Endothelial cell (in vitro differentiated cells): ENCODE measurements around the gene CAMKV. TPM values are rescaled to one million over a fixed set of nuclear protein-coding genes. Genes with fewer than 3 reads are reported as not detected.

Experiments
- DNase-seq: peaks from one replicate; pipeline ENCODE4 v3.0.0; 2021; ENCODE audit warnings: low spot score
- H3K27ac Mint-ChIP-seq: one replicate; pipeline ENCODE4 v1.8.0; 2021; ENCODE audit warnings: mixed read lengths, inconsistent platforms; ENCODE audit not compliant: unreplicated experiment
- H3K27me3 Mint-ChIP-seq: one replicate; pipeline ENCODE4 v1.8.0; 2021; ENCODE audit warnings: mild to moderate bottlenecking, moderate library complexity, mixed read lengths, inconsistent platforms; ENCODE audit not compliant: unreplicated experiment
- H3K36me3 Mint-ChIP-seq: one replicate; pipeline ENCODE4 v1.8.0; 2021; ENCODE audit warnings: mild to moderate bottlenecking, low read depth, mixed read lengths, inconsistent platforms; ENCODE audit not compliant: unreplicated experiment
- H3K4me1 Mint-ChIP-seq: one replicate; pipeline ENCODE4 v1.8.0; 2021; ENCODE audit warnings: mild to moderate bottlenecking, mixed read lengths, inconsistent platforms; ENCODE audit not compliant: unreplicated experiment
- H3K4me3 Mint-ChIP-seq: one replicate; pipeline ENCODE4 v1.8.0; 2021; ENCODE audit warnings: mild to moderate bottlenecking, mixed read lengths, inconsistent platforms; ENCODE audit not compliant: unreplicated experiment
- H3K9me3 Mint-ChIP-seq: one replicate; pipeline ENCODE4 v1.8.0; 2021; ENCODE audit warnings: mixed read lengths, inconsistent platforms; ENCODE audit not compliant: unreplicated experiment
- total RNA-seq: library from RNA; stranded (reverse); fragmentation: NEBNext Ultra II Directional; extraction: Animal tissue kit (Norgen Biotek cat#: 25700); gene quantifications from one replicate; pipeline ENCODE4 v1.2.1, GENCODE V29; 2021; ENCODE audit not compliant: unreplicated experiment
- TF ChIP-seq, protein P1 (sequence below): fragments of 200-600 bp; sonication (generic); IDR thresholded peaks from one replicate; pipeline ENCODE4 v1.5.0; 2021; ENCODE audit warnings: antibody characterized with exemption; ENCODE audit not compliant: unreplicated experiment

The CAMKV gene
- total RNA-seq, 1 donor from 2014 or later = 0.67 TPM

DNA sequence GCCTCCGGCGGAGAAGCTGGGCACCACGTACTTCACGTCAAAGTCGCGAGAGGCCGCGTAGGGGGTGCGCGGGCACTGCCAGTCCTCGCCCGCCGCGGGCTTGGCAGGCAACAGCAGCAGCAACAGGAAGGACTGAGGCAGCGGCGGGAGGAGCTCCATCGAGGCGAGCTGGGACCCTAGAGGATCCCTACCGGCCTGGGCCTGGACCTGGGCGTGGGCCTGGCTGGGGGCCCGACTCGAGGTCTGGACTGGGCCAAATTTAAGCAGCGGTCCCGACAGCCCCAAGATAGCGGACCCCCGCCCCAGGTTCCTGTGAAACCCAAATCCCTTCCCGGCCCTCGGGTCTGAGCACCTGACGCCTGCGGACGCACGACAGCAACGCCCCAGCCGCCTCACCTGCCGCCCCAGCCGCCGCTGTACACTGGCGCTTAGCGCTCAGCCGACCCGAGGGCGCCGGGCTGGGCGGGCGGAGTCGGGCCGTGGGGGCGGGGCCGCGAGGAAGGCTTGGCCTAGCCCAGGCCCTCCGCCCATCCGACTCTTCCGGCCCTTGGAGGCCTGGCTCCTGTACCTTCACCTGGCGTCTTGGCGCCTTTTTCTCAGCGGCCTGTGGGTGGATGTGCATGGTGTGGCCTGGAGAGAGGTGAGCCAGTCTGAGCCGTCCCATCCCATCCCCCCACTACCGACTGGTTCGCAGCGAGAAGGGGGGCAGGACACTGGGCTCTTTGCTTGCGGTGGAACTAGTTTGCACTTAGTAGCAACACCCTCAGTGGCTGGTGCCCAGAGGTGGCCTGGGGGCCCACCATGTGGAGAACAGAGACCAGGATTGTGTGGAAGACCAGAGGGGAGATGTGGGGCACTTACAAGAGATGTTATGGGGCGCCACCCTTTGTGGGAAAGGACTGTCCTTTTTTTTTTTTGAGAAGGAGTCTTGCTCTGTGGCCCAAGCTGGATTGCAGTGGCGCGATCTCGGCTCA is 34.0 kb upstream of the CAMKV start, which contains the start of gene MST1R:
TSS of gene MST1R (minus strand) at position 423 of the 974 bp plus-strand sequence. CDS start at position 159, 264 bp downstream.
- Mint-ChIP-seq H3K27ac (no peak within 1 kb of the TSS), H3K4me1 (peaks cover 4% of the 10 kb centered on the region), H3K27me3 (peaks cover 6% of the 10 kb centered on the region), H3K36me3 (no peaks in the 10 kb centered on the region), H3K4me3 (no peak within 1 kb of the TSS), H3K9me3 (no peaks in the 10 kb centered on the region)
- TF ChIP-seq, protein P1, sequence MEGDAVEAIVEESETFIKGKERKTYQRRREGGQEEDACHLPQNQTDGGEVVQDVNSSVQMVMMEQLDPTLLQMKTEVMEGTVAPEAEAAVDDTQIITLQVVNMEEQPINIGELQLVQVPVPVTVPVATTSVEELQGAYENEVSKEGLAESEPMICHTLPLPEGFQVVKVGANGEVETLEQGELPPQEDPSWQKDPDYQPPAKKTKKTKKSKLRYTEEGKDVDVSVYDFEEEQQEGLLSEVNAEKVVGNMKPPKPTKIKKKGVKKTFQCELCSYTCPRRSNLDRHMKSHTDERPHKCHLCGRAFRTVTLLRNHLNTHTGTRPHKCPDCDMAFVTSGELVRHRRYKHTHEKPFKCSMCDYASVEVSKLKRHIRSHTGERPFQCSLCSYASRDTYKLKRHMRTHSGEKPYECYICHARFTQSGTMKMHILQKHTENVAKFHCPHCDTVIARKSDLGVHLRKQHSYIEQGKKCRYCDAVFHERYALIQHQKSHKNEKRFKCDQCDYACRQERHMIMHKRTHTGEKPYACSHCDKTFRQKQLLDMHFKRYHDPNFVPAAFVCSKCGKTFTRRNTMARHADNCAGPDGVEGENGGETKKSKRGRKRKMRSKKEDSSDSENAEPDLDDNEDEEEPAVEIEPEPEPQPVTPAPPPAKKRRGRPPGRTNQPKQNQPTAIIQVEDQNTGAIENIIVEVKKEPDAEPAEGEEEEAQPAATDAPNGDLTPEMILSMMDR = no peak
- DNase-seq = peak; percentile 70

DNA sequence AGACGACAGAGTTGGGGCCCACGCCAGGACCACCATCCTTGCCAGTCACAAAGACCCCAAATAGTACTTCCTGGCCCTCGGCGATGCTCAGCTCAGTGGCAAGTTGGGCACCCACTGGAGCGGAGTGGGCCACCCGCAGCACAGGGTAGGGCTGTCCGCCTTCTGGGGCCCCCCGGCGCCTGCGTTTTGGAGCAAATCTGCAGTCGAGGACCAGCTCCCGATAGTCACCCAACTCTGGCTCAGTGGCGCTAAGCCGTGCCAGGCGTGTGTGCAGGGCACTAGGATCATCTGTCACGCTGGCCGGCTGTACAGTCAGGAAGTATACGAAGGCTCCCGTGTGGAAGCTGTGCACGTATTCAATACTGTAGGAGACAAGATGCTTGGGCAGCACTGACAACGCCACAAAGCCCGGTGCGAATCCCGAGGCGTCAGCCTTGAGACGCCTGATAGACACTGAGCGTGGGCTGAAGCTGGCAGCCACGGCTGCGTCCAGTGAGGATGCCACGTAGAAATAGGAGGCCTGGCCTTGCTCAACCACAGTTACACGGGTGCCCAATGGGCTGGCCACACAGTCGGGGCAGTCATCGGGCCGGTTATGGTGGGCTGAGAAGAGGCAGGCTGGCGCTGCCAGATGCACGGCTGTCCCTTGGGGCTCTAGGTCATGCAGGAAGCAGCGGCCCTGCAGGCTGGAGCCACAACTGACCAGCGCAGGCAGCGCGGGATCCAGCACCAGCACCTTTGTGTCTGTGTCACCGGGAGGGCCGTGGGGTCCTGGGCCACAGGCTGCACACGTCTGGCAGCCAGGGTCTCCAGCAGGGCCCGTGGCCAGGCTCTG is 33.0 kb upstream of the CAMKV start:
- Mint-ChIP-seq H3K27ac (no peak overlapping the region), H3K9me3 (no peaks in the 10 kb centered on the region), H3K4me3 (no peak overlapping the region), H3K4me1 (peaks cover 4% of the 10 kb centered on the region), H3K36me3 (peaks cover 3% of the 10 kb centered on the region), H3K27me3 (peaks cover 4% of the 10 kb centered on the region)
- TF ChIP-seq, protein P1 = no peak
- DNase-seq = no peak

DNA sequence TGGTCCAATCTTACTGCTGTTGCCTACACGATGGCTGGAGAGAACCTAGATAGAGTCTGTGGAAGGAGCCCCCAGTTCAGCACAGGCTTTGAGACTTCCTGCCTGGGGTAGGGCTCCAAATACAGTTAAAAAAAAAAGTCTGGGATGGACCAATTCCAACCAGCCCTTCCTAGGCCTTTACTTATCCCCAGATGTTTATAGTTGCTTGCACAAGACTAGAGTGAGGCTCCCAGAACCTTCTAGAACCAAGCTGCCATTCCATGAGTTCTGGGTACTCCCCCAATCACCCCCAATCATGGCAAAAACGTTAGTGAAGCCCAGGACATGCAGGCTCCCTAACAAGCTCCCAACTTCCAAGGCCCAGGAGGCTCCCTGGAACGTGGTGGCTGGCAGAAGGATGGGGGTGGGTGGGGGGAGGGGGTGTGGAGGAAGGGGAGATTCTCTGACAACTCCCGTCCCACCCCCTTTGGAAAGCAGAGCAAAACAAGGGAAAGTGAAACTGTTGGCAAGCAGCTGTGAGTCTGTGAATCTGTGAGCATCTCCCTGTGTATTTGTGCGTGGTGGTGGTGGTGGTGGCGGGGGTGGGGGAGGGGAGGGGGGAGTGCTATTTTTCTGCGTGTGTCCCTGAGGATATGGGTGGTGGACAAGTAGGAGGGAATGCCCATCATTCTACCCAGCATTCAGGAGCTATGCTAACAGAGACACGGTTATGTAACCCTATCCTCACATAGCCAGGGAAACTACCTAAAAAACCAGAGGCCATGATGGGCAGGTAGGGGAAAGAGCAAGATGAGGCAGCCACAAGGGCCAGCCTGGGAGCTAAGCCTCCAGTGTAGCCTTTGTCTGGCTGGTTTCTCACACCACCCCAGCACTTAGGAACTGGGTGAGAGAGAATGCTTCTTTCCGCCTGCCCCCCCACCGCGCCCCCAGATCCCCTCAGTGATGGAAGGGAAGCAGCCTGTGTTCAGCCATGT is 31.9 kb upstream of the CAMKV start:
- Mint-ChIP-seq H3K9me3 (no peaks in the 10 kb centered on the region), H3K27ac (no peak overlapping the region), H3K36me3 (peaks cover 3% of the 10 kb centered on the region), H3K4me1 (peaks cover 4% of the 10 kb centered on the region), H3K4me3 (no peak overlapping the region), H3K27me3 (peaks cover 4% of the 10 kb centered on the region)
- TF ChIP-seq, protein P1 = no peak
- no peak for DNase-seq

DNA sequence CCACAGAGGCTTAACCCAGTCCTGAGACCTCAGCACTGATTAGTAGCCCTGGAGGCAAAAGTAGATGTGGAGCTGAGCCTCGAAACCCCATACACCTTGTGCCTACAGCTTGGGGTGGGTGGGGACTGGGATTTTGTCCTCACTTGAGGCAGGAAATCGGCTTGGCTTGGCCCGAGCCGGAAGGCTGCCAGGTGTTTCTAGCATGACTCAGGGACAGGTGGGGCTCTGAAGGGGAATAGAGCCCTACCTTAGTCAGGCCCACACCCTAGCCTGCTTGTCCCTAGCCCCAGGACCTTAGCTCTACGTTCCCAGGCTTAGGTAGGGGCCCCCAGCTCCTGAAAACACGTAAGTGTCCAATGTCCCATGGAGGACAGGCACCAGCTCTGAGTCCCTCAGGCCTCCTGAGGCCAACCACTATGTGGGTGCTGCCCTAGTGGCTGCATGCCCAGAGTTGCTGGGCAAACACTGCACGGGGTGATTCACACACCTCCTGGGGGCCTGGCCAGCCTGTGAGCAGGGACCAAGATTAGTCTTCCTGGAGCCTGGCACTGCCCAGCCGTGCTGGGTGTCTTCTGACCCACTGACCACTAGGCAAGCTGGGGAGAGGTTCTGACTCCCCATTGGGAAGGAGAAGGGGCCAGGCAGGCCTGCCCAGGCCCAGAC is 30.9 kb upstream of the CAMKV start:
- TF ChIP-seq, protein P1 = no peak
- H3K27me3 Mint-ChIP-seq = peaks cover 2% of the 10 kb centered on the region
- H3K9me3 Mint-ChIP-seq = no peaks in the 10 kb centered on the region
- H3K27ac Mint-ChIP-seq = no peak overlapping the region
- peaks cover 3% of the 10 kb centered on the region for H3K36me3 Mint-ChIP-seq
- H3K4me3 Mint-ChIP-seq = no peak overlapping the region
- DNase-seq = no peak
- H3K4me1 Mint-ChIP-seq = no peaks in the 10 kb centered on the region
